Body of pancreas (tissue), 4 donors: Measurements from ENCODE around the gene CDHR4. TPM values are rescaled to one million over a fixed set of nuclear protein-coding genes. Genes with fewer than 3 reads are reported as not detected.

Experiments used
- ATAC-seq: fragments of 150-250 bp; one replicate; pipeline ENCODE4 v1.9.1; 2016
- DNase-seq, 4 donors: peaks; one replicate each; pipeline ENCODE4 v3.0.0-alpha.2; 2019
- H3K27ac ChIP-seq, 4 donors: fragments of 200-600 bp; sonication (generic); 1 replicate in 3 of 4; 2 replicates in 1 of 4; pipeline versions ENCODE4 v1.5.1 to v1.6.1; 2016 to 2019; ENCODE audit warnings: mild to moderate bottlenecking in 1 of 4, mixed read lengths in 1 of 4, moderate library complexity in 1 of 4
- H3K27me3 ChIP-seq, 2 donors: fragments of 200-600 bp; sonication (generic); one replicate each; pipeline ENCODE4 v1.6.0; 2016; ENCODE audit warnings: mild to moderate bottlenecking in 1 of 2
- H3K36me3 ChIP-seq, 2 donors: fragments of 200-600 bp; sonication (generic); replicated peaks in 1 of 2; 2 replicates each; pipeline ENCODE4 v1.5.1; 2016; ENCODE audit warnings: low read depth in 2 of 2; ENCODE audit not compliant: insufficient read depth in 1 of 2
- H3K4me1 ChIP-seq: fragments of 200-600 bp; sonication (generic); one replicate; pipeline ENCODE4 v1.6.0; 2016
- H3K4me3 ChIP-seq, 2 donors: fragments of 200-600 bp; sonication (generic); 1 replicate in 1 of 2; 2 replicates in 1 of 2; pipeline ENCODE4 v1.5.1; 2016 to 2019
- H3K9me3 ChIP-seq, 3 donors: fragments of 200-600 bp; sonication (generic); 1 replicate in 2 of 3; 2 replicates in 1 of 3; pipeline ENCODE4 v1.5.1; 2016
- CTCF ChIP-seq, 7 experiments: fragments of 450-650 bp in 4 of 7; fragments of 200-600 bp in 3 of 7; sonication (generic) in 3 of 7; IDR thresholded peaks; one replicate each; pipeline ENCODE4 v1.5.1; 2016 to 2019; ENCODE audit warnings: antibody characterized with exemption in 7 of 7
- POLR2A ChIP-seq, 3 donors: fragments of 450-650 bp; IDR thresholded peaks; one replicate each; pipeline ENCODE4 v1.6.1; 2016; ENCODE audit warnings: antibody characterized with exemption in 3 of 3, mild to moderate bottlenecking in 2 of 3
- WGBS, 2 donors: methylation state at CpG; one replicate each; pipeline ENCODE4 v1.1.5; 2017; 5-methylcytosine and 5-hydroxymethylcytosine counted together
- intact Hi-C: fragments of 100-400 bp; cut with DNase I; formaldehyde crosslinking; loops from one replicate; pipeline ENCODE4 v1.15.1; 2023
- total RNA-seq, 2 donors: library from RNA; depleted of rRNA; stranded (reverse); fragments of >200 nt; gene quantifications; one replicate each; pipeline ENCODE4 v1.1.0, GENCODE V29; 2016

CDHR4 gene
- total RNA-seq, 2 donors from 2014 or later, result 0.26 TPM; not detected in 1

- no peaks in the 10 kb centered on the region for H3K36me3 ChIP-seq
- intact Hi-C loops, result no loop called here
- H3K27me3 ChIP-seq, result no peaks in the 10 kb centered on the region
- H3K4me1 ChIP-seq, result peaks cover 10% of the 10 kb centered on the region
- TF ChIP-seq CTCF (IDR thresholded peaks at IDR 0.05) (no peak), POLR2A (IDR thresholded peaks at IDR 0.05) (no peak)
- 97 to 99% methylated on average over 4 of the region's 4 CpGs for WGBS, 2 donors
- ATAC-seq (no peak), DNase-seq (no peak)
- H3K9me3 ChIP-seq, result no peaks in the 10 kb centered on the region
- H3K27ac ChIP-seq, result no peak overlapping the region
- no peak overlapping the region for H3K4me3 ChIP-seq
These were observed 35.7 kb downstream of the CDHR4 start for GRCh38 chr3:49763981-49764380.

GRCh38 chr3:49761661-49762060, 38.0 kb downstream of the CDHR4 start:
- no peak for TF ChIP-seq CTCF (IDR thresholded peaks at IDR 0.05)
- no peak for TF ChIP-seq POLR2A (IDR thresholded peaks at IDR 0.05)
- no peak for ATAC-seq
- Histone ChIP-seq H3K27ac (no peak overlapping the region), H3K4me3 (no peak overlapping the region), H3K4me1 (peaks cover 9% of the 10 kb centered on the region), H3K27me3 (no peaks in the 10 kb centered on the region), H3K9me3 (no peaks in the 10 kb centered on the region), H3K36me3 (no peaks in the 10 kb centered on the region)
- intact Hi-C loops, result no loop called here
- 75 to 82% methylated on average over 3 of the region's 3 CpGs for WGBS, 2 donors
- no peak for DNase-seq

- intact Hi-C loops, result no loop called here
- no peak for TF ChIP-seq POLR2A (IDR thresholded peaks at IDR 0.05)
- TF ChIP-seq CTCF (IDR thresholded peaks at IDR 0.05), result no peak
- no peaks in the 10 kb centered on the region for H3K36me3 ChIP-seq
- no peaks in the 10 kb centered on the region for H3K9me3 ChIP-seq
- 50 to 64% methylated on average over 1 of the region's 1 CpG for WGBS, 2 donors
- no peak overlapping the region for H3K4me3 ChIP-seq
- H3K27me3 ChIP-seq, result no peaks in the 10 kb centered on the region
- no peak for ATAC-seq
- H3K27ac ChIP-seq, result no peak overlapping the region
- no peak for DNase-seq
- peaks cover 26% of the 10 kb centered on the region for H3K4me1 ChIP-seq
These were observed 40.4 kb downstream of the CDHR4 start for GRCh38 chr3:49759226-49759625.

GRCh38 chr3:49757197-49757596, 42.5 kb downstream of the CDHR4 start:
- WGBS, 2 donors, result 62 to 68% methylated on average over 2 of the region's 2 CpGs
- no peak for TF ChIP-seq CTCF (IDR thresholded peaks at IDR 0.05)
- TF ChIP-seq POLR2A (IDR thresholded peaks at IDR 0.05), result no peak
- H3K36me3 ChIP-seq, result no peaks in the 10 kb centered on the region
- intact Hi-C loops, result no loop called here
- H3K4me3 ChIP-seq, result no peak overlapping the region
- H3K4me1 ChIP-seq, result peaks cover 36% of the 10 kb centered on the region
- H3K27ac ChIP-seq, result no peak overlapping the region
- ATAC-seq (no peak), DNase-seq (no peak)
- H3K9me3 ChIP-seq, result no peaks in the 10 kb centered on the region
- H3K27me3 ChIP-seq, result no peaks in the 10 kb centered on the region

- no peaks in the 10 kb centered on the region for H3K9me3 ChIP-seq
- TF ChIP-seq POLR2A (IDR thresholded peaks at IDR 0.05), result no peak
- TF ChIP-seq CTCF (IDR thresholded peaks at IDR 0.05), result no peak
- no peak overlapping the region for H3K4me3 ChIP-seq
- ATAC-seq, result no peak
- 39 to 50% methylated on average over 1 of the region's 1 CpG for WGBS, 2 donors
- DNase-seq, result no peak
- intact Hi-C loops, result no loop called here
- no peaks in the 10 kb centered on the region for H3K36me3 ChIP-seq
- no peaks in the 10 kb centered on the region for H3K27me3 ChIP-seq
- peaks cover 36% of the 10 kb centered on the region for H3K4me1 ChIP-seq
- H3K27ac ChIP-seq, result no peak overlapping the region
These were observed 43.6 kb downstream of the CDHR4 start for GRCh38 chr3:49756036-49756435.
